Mucosa of stomach (tissue), 1 donor: Measurements from ENCODE around the gene DLG2.
"Not testable (repeated sequence)": the region's sequence is repeated elsewhere in the genome, so short reads cannot be mapped to it uniquely, and the experiment has no call there.

Source experiments
- H3K27me3 ChIP-seq: one replicate; pipeline ENCODE4 v1.7.0; 2013; ENCODE audit warnings: mild to moderate bottlenecking, low read length; ENCODE audit not compliant: control insufficient read depth, insufficient read depth
- H3K36me3 ChIP-seq: one replicate; pipeline ENCODE4 v1.7.0; 2013; ENCODE audit warnings: low read length; ENCODE audit not compliant: control insufficient read depth, insufficient read depth
- H3K4me1 ChIP-seq: one replicate; pipeline ENCODE4 v1.7.0; 2013; ENCODE audit warnings: mild to moderate bottlenecking, low read length; ENCODE audit not compliant: control insufficient read depth, insufficient read depth
- H3K4me3 ChIP-seq: one replicate; pipeline ENCODE4 v1.7.0; 2013; ENCODE audit warnings: low read length
- H3K9ac ChIP-seq: one replicate; pipeline ENCODE4 v1.7.0; 2013; ENCODE audit warnings: mild to moderate bottlenecking, low read length, moderate library complexity
- H3K9me3 ChIP-seq: one replicate; pipeline ENCODE4 v1.7.0; 2013; ENCODE audit warnings: mild to moderate bottlenecking, low read length, moderate library complexity; ENCODE audit not compliant: control insufficient read depth
- donor health status: Pancreatic carcinoma.

Gene DLG2

GRCh38 chr11:83766932-83767331, 1860.2 kb downstream of the DLG2 start:
- H3K36me3 ChIP-seq = no peaks in the 10 kb centered on the region
- no peaks in the 10 kb centered on the region for H3K4me1 ChIP-seq
- no peaks in the 10 kb centered on the region for H3K9me3 ChIP-seq
- no peaks in the 10 kb centered on the region for H3K27me3 ChIP-seq
- H3K9ac ChIP-seq = no peak overlapping the region
- no peak overlapping the region for H3K4me3 ChIP-seq

GRCh38 chr11:83764643-83765042, 1862.5 kb downstream of the DLG2 start:
- H3K9ac ChIP-seq = no peak overlapping the region
- H3K36me3 ChIP-seq = no peaks in the 10 kb centered on the region
- no peaks in the 10 kb centered on the region for H3K9me3 ChIP-seq
- H3K27me3 ChIP-seq = no peaks in the 10 kb centered on the region
- H3K4me1 ChIP-seq = no peaks in the 10 kb centered on the region
- H3K4me3 ChIP-seq = no peak overlapping the region

- no peaks in the 10 kb centered on the region for H3K9me3 ChIP-seq
- H3K27me3 ChIP-seq = no peaks in the 10 kb centered on the region
- H3K36me3 ChIP-seq = no peaks in the 10 kb centered on the region
- no peak overlapping the region for H3K4me3 ChIP-seq
- no peaks in the 10 kb centered on the region for H3K4me1 ChIP-seq
- no peak overlapping the region for H3K9ac ChIP-seq
Observed at GRCh38 chr11:83760932-83761331, 1866.2 kb downstream of the DLG2 start.

GRCh38 chr11:83759148-83759547, 1868.0 kb downstream of the DLG2 start:
- Histone ChIP-seq H3K9ac (no peak overlapping the region), H3K4me3 (no peak overlapping the region), H3K9me3 (no peaks in the 10 kb centered on the region), H3K27me3 (no peaks in the 10 kb centered on the region), H3K4me1 (no peaks in the 10 kb centered on the region), H3K36me3 (no peaks in the 10 kb centered on the region)

GRCh38 chr11:83751041-83751440, 1876.1 kb downstream of the DLG2 start:
- no peak overlapping the region for H3K4me3 ChIP-seq
- no peak overlapping the region for H3K9ac ChIP-seq
- H3K9me3 ChIP-seq = no peaks in the 10 kb centered on the region
- H3K27me3 ChIP-seq = peaks cover 12% of the 10 kb centered on the region
- H3K4me1 ChIP-seq = no peaks in the 10 kb centered on the region
- no peaks in the 10 kb centered on the region for H3K36me3 ChIP-seq

- H3K27me3 ChIP-seq = peaks cover 12% of the 10 kb centered on the region
- no peaks in the 10 kb centered on the region for H3K4me1 ChIP-seq
- H3K9me3 ChIP-seq = no peaks in the 10 kb centered on the region
- H3K9ac ChIP-seq = no peak overlapping the region
- no peak overlapping the region for H3K4me3 ChIP-seq
- no peaks in the 10 kb centered on the region for H3K36me3 ChIP-seq
Observed at GRCh38 chr11:83746921-83747585, 1880.1 kb downstream of the DLG2 start.

GRCh38 chr11:83744620-83745192, 1882.4 kb downstream of the DLG2 start:
- no peak overlapping the region for H3K4me3 ChIP-seq
- H3K36me3 ChIP-seq = no peaks in the 10 kb centered on the region

GRCh38 chr11:83736684-83737083, 1890.5 kb downstream of the DLG2 start:
- H3K4me1 ChIP-seq = no peaks in the 10 kb centered on the region
- H3K9me3 ChIP-seq = no peaks in the 10 kb centered on the region
- H3K27me3 ChIP-seq = peaks cover 4% of the 10 kb centered on the region
- H3K4me3 ChIP-seq = no peak overlapping the region
- H3K9ac ChIP-seq = no peak overlapping the region
- H3K36me3 ChIP-seq = no peaks in the 10 kb centered on the region

More at GRCh38 chr11:83744620-83745192, 1882.4 kb downstream of the DLG2 start:
- Histone ChIP-seq H3K9ac (no peak overlapping the region), H3K9me3 (no peaks in the 10 kb centered on the region), H3K27me3 (peaks cover 5% of the 10 kb centered on the region), H3K4me1 (no peaks in the 10 kb centered on the region)

- H3K36me3 ChIP-seq = no peaks in the 10 kb centered on the region
- no peaks in the 10 kb centered on the region for H3K4me1 ChIP-seq
- H3K4me3 ChIP-seq = no peak overlapping the region
- no peaks in the 10 kb centered on the region for H3K9me3 ChIP-seq
- H3K27me3 ChIP-seq = peaks cover 4% of the 10 kb centered on the region
- no peak overlapping the region for H3K9ac ChIP-seq
Observed at GRCh38 chr11:83734120-83734519, 1893.0 kb downstream of the DLG2 start.

- not testable (repeated sequence) for H3K36me3 ChIP-seq, H3K4me1 ChIP-seq, H3K4me3 ChIP-seq, H3K9me3 ChIP-seq, H3K27me3 ChIP-seq, H3K9ac ChIP-seq
Observed at GRCh38 chr11:83731288-83731687, 1895.9 kb downstream of the DLG2 start.

GRCh38 chr11:83728281-83728680, 1898.9 kb downstream of the DLG2 start:
- no peaks in the 10 kb centered on the region for H3K4me1 ChIP-seq
- no peak overlapping the region for H3K9ac ChIP-seq
- peaks cover 7% of the 10 kb centered on the region for H3K27me3 ChIP-seq
- H3K4me3 ChIP-seq = no peak overlapping the region
- H3K36me3 ChIP-seq = no peaks in the 10 kb centered on the region
- no peaks in the 10 kb centered on the region for H3K9me3 ChIP-seq

- Histone ChIP-seq H3K4me3 (no peak overlapping the region), H3K9me3 (no peaks in the 10 kb centered on the region), H3K27me3 (peaks cover 7% of the 10 kb centered on the region), H3K4me1 (no peaks in the 10 kb centered on the region), H3K9ac (no peak overlapping the region), H3K36me3 (no peaks in the 10 kb centered on the region)
Observed at GRCh38 chr11:83727251-83727650, 1899.9 kb downstream of the DLG2 start.
